ENCODE results near the gene PDE4D. TPM values are rescaled to one million over a fixed set of nuclear protein-coding genes. Genes with fewer than 3 reads are reported as not detected.

Gene PDE4D
- total RNA-seq, 1 experiment from 2014 or later, result 3.3 TPM

GRCh38 chr5:59136549-59136948, 757.0 kb downstream of the PDE4D start:
- peaks cover under 1% of the 10 kb centered on the region; the same call in 1 of the 2 replicates for H3K4me1 Mint-ChIP-seq
- ChIA-PET CTCF (no interaction called here), POLR2A (no interaction called here)
- no peaks in the 10 kb centered on the region for H3K36me3 Mint-ChIP-seq
- no peak overlapping the region for H3K27ac Mint-ChIP-seq
- H3K27me3 Mint-ChIP-seq (ENCODE audit: low read depth), result no peaks in the 10 kb centered on the region
- H3K4me3 Mint-ChIP-seq, result no peak overlapping the region
- DNase-seq (ENCODE audit: low spot score), result no peak
- H3K9me3 Mint-ChIP-seq, result no peaks in the 10 kb centered on the region
- TF ChIP-seq ZNF317 (CRISPR knock-in tag; IDR thresholded peaks at IDR 0.05; ENCODE audit: borderline replicate concordance, low read depth), result no peak
- TF ChIP-seq SOX15 (CRISPR knock-in tag; IDR thresholded peaks at IDR 0.05), result no peak
- TF ChIP-seq GTF2I (CRISPR knock-in tag; conservative IDR thresholded peaks at IDR 0.05), result no peak
- no peak for TF ChIP-seq PRRX2 (CRISPR knock-in tag; IDR thresholded peaks at IDR 0.05)
- TF ChIP-seq FOXK1 (CRISPR knock-in tag; IDR thresholded peaks at IDR 0.05), result no peak
- TF ChIP-seq ESRRA (CRISPR knock-in tag; IDR thresholded peaks at IDR 0.05; ENCODE audit: borderline replicate concordance), result no peak
- TF ChIP-seq FOXP1 (CRISPR knock-in tag; IDR thresholded peaks at IDR 0.05; ENCODE audit: borderline replicate concordance), result no peak
- no peak for TF ChIP-seq PRDM15 (CRISPR knock-in tag; IDR thresholded peaks at IDR 0.05)
- no peak for TF ChIP-seq CREB1 (CRISPR knock-in tag; IDR thresholded peaks at IDR 0.05)
- ATAC-seq, result no peak

GRCh38 chr5:59134471-59135163, 758.9 kb downstream of the PDE4D start:
- ATAC-seq (no peak), DNase-seq (ENCODE audit: low spot score) (no peak)
- ChIA-PET CTCF (no interaction called here), POLR2A (no interaction called here)
- Mint-ChIP-seq H3K4me1 (peaks cover 12% of the 10 kb centered on the region), H3K36me3 (no peaks in the 10 kb centered on the region), H3K27ac (no peak overlapping the region), H3K4me3 (no peak overlapping the region), H3K9me3 (no peaks in the 10 kb centered on the region), H3K27me3 (ENCODE audit: low read depth) (no peaks in the 10 kb centered on the region)
- TF ChIP-seq SMAD3 (CRISPR knock-in tag; IDR thresholded peaks at IDR 0.05; ENCODE audit: borderline replicate concordance) (no peak), PREB (CRISPR knock-in tag; IDR thresholded peaks at IDR 0.05; ENCODE audit: borderline replicate concordance) (no peak), ZSCAN18 (CRISPR knock-in tag; IDR thresholded peaks at IDR 0.05) (no peak), ZNF425 (CRISPR knock-in tag; conservative IDR thresholded peaks at IDR 0.05) (no peak), ERG (CRISPR knock-in tag; IDR thresholded peaks at IDR 0.05) (no peak), SOX15 (CRISPR knock-in tag; IDR thresholded peaks at IDR 0.05) (no peak), ZNF232 (CRISPR knock-in tag; IDR thresholded peaks at IDR 0.05) (no peak), ZBTB43 (CRISPR knock-in tag; IDR thresholded peaks at IDR 0.05) (no peak), RORB (CRISPR knock-in tag; IDR thresholded peaks at IDR 0.05) (no peak), FOXK1 (CRISPR knock-in tag; IDR thresholded peaks at IDR 0.05) (no peak), PRDM15 (CRISPR knock-in tag; IDR thresholded peaks at IDR 0.05) (no peak), ATF3 (CRISPR knock-in tag; conservative IDR thresholded peaks at IDR 0.05) (no peak), ZNF317 (CRISPR knock-in tag; IDR thresholded peaks at IDR 0.05; ENCODE audit: borderline replicate concordance, low read depth) (no peak)
